Measurements from ENCODE around the gene DLG2.
"Not testable (repeated sequence)": the region's sequence is repeated elsewhere in the genome, so short reads cannot be mapped to it uniquely, and the experiment has no call there.

DNA sequence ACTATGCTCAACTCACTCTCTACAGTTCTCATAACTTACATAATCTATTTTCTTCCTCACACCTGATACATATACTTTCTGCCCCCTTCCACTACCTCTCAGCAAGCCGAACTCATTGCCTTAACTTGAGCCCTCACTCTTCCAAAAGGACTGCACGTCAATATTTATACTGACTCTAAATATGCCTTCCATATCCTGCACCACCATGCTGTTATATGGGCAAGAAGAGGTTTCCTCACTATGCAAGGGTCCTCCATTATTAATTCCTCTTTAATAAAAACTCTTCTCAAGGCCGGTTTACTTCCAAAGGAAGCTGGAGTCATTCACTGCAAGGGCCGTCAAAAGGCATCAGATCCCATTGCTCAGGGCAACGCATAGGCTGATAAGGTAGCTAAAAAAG, 2204.5 kb downstream of the DLG2 start:
- TF ChIP-seq POLR2A (IDR thresholded peaks at IDR 0.05) = not testable (repeated sequence)
- TF ChIP-seq, protein P1, sequence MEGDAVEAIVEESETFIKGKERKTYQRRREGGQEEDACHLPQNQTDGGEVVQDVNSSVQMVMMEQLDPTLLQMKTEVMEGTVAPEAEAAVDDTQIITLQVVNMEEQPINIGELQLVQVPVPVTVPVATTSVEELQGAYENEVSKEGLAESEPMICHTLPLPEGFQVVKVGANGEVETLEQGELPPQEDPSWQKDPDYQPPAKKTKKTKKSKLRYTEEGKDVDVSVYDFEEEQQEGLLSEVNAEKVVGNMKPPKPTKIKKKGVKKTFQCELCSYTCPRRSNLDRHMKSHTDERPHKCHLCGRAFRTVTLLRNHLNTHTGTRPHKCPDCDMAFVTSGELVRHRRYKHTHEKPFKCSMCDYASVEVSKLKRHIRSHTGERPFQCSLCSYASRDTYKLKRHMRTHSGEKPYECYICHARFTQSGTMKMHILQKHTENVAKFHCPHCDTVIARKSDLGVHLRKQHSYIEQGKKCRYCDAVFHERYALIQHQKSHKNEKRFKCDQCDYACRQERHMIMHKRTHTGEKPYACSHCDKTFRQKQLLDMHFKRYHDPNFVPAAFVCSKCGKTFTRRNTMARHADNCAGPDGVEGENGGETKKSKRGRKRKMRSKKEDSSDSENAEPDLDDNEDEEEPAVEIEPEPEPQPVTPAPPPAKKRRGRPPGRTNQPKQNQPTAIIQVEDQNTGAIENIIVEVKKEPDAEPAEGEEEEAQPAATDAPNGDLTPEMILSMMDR (IDR thresholded peaks at IDR 0.05) = not testable (repeated sequence)
